Measurements from ENCODE around the gene MYOG.
A peak's percentile ranks its signal among the peaks of the same experiment; 100 is the strongest.

DNA sequence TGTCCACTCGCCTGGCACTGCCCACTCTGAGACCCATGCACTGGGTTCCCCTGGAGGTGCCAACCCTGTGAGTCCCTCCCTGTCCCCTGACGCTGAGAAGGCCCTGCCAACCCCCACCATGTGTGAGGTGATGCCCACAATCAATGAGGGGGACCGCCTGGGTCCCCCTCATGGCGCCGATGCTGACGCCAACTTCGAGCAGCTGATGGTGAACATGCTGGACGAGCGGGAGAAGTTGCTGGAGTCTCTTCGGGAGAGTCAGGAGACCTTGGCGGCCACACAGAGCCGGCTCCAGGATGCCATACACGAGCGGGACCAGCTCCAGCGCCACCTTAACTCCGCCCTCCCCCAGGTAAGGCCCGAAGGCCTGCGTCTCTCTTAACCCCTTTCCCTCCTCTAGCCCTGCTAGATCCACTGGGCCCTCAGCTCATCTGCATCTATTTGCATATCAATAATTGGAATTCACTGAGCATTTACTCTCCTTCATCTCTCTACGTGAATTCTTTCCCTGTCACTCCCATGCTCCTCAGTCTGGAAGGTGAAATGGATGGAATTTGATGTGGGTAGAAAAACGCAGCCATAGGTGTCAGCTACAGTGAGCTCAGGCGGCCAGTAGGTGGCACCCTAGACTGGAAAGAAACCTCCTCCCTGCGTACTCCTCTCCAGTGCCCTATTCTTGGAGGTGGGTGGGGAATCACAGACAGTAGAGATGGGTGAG, 46.8 kb downstream of the MYOG start:
- TF ChIP-seq, protein P1, sequence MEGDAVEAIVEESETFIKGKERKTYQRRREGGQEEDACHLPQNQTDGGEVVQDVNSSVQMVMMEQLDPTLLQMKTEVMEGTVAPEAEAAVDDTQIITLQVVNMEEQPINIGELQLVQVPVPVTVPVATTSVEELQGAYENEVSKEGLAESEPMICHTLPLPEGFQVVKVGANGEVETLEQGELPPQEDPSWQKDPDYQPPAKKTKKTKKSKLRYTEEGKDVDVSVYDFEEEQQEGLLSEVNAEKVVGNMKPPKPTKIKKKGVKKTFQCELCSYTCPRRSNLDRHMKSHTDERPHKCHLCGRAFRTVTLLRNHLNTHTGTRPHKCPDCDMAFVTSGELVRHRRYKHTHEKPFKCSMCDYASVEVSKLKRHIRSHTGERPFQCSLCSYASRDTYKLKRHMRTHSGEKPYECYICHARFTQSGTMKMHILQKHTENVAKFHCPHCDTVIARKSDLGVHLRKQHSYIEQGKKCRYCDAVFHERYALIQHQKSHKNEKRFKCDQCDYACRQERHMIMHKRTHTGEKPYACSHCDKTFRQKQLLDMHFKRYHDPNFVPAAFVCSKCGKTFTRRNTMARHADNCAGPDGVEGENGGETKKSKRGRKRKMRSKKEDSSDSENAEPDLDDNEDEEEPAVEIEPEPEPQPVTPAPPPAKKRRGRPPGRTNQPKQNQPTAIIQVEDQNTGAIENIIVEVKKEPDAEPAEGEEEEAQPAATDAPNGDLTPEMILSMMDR (IDR thresholded peaks at IDR 0.05): peak; percentile 82 to 88
- no peak for TF ChIP-seq POLR2AphosphoS5 (IDR thresholded peaks at IDR 0.05)

Data from suprapubic skin (tissue), 3 donors.